HG03039 (cell line): ENCODE data around the gene USP5.

ENCODE experiments used
- ATAC-seq: cut with Tn5 transposase; IDR thresholded peaks from one replicate; pipeline ENCODE4 v1.9.1; 2021; ENCODE audit warnings: mild to moderate bottlenecking, moderate library complexity; ENCODE audit not compliant: unreplicated experiment

Gene USP5

GRCh38 chr12:6914246-6914946, 62.4 kb downstream of the USP5 start, which contains the start of gene ENO2:
Gene ENO2 (plus strand): TSS chr12:6914580. CDS start chr12:6915833, 1,253 bp downstream.
- peak; percentile 47 for ATAC-seq

DNA sequence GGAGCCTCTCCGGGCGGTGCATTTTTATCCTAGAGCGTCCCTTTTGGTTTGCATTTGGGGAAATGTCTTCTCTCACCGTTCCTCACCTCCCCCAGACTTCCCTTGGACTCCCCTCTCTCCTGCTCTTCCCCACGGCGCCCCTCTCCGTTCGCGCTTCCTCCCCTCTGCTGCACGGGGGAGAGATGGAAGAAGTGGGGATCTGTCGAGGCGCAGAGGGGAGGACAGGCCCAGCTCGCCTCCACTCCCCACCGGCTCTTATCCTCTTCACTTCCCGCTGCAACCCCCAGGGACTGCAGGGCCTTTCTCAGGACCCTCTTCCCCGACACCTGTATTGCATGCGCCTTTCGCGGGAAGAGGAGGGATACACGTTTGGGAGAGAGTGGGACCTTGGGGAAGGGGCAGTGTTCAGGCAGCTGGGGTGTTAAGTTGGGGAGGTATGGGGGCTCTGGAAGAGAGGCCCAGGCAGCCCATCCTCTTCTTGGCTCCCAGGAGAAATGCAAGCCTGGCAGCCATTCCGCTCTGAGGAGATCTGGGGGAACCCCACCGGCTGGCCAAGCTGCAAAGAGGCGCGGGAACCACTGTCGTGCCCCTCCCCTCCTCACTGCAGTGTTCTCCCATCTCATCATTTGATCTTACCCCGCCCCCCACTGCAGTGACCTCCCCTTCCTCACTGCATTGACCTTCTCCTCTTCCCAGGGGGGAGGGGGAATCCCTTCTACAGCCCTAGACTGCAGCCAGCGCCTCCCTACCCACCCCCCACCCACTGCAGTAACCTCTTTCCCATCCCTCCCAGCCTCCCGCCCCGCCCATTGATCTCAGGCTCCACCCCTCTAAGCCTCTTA, 63.2 kb downstream of the USP5 start:
- no peak for ATAC-seq

DNA sequence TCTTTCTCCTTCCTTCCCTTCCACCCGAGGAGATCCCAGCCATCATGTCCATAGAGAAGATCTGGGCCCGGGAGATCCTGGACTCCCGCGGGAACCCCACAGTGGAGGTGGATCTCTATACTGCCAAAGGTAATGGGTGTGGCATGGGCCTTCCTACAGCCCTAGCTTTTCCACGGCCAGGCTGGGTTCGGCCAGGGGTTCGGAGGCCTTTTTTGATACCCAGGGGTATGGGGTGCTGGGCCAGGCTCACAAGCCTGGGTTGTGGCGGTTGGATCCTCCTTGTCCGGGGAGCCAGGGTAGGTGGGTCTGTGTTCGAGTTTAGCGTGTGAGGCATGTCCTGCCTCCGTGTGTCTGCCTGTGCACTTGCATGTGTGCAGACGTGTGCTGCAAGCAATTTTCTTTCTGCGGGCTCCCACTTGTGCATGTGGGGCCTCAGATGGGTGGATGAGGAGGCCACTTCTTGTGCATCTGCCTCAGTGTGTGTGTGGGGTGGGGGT, 63.9 kb downstream of the USP5 start:
- no peak for ATAC-seq
